ENCODE data around the gene C19orf12. TPM values are rescaled to one million over a fixed set of nuclear protein-coding genes. Genes with fewer than 3 reads are reported as not detected.

The C19orf12 gene
- 10 to 100 TPM; 36.1 to 46.4 TPM for total RNA-seq

DNA sequence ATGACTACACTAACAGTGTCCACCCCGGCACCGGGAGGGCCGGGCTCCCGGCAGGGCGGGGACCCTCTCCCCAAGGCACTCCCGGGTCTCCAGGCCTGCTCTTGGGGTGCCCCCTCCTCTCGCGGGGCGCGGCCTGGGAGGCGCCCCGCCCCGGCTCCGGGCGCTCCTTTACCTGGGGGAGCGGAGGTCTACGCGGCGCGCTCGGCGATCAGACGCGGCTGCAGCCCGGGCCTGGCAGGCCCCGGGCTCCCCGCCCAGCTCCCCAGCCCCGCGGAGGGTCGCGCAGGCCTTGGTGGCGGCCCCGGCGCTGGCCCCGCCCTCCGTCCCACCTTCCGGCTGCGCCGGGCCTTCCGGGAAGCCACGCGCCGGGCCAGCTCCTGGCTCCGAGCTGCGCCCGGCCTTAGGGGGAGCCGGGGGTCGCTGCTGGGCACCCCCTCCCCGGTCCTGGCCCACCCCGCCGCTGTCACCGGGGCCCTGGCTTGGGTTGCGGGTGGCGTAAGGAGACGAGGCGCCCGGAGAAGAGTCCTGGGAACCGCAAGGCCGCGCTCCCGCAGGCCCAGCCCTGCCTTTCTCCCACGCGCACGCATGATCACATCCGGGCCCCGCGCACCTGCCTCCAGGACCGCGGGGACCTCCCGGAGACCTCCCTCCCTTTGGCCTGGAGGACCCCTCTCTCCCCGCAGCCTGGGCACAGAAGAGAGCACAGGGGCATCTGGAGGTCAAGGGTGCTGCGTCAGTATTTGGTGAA lies at the start of gene C19orf12:
Gene C19orf12 (minus strand): TSS at position 309 of the 748 bp plus-strand sequence. CDS start 6,848 bp downstream, outside the sequence.
- H3K27ac ChIP-seq: peak within 1 kb of the TSS; percentile 90 to 95
- H3K36me3 ChIP-seq: no peaks in the 10 kb centered on the region
- H3K9me3 ChIP-seq: no peaks in the 10 kb centered on the region
- H3K27me3 ChIP-seq (replicated peaks; ENCODE audit: insufficient read depth): no peaks in the 10 kb centered on the region
- peak within 1 kb of the TSS; percentile 100 for H3K4me3 ChIP-seq
- H3K4me1 ChIP-seq (ENCODE audit: control insufficient read depth in 1 of 2, low read depth in 2 of 2): peaks cover 20 to 39% of the 10 kb centered on the region in 2 donors
- DNase-seq (ENCODE audit: low spot score): no peak
- TF ChIP-seq CTCF (IDR thresholded peaks at IDR 0.05): no peak
- ATAC-seq (ENCODE audit: insufficient number of reproducible peaks, low FRiP score, low read depth): peak; percentile 57

DNA sequence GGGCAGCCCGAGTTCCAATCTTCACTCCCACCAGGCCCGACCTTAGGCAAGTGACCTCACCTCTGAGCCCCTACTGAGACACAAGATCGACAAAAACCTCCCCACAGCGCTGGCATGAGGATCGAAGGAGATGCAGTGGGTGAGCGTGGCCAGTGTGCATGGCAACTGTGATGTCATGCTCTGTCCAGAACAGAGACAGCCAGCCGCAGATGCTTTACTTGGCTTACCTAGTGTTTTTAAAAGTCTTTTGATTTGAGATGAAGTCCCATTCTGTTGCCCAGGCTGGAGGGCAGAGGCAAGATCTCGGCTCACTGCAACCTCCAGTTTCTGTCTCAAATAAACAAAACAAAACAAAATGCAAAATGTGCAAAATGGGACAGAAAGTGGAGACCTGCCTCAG lies 49.3 kb upstream of the C19orf12 start:
- no peak for DNase-seq (ENCODE audit: low spot score)
- ATAC-seq (ENCODE audit: insufficient number of reproducible peaks, low FRiP score, low read depth): no peak

GRCh38 chr19:29763196-29763595 lies 48.1 kb upstream of the C19orf12 start:
- H3K4me3 ChIP-seq: no peak overlapping the region
- ATAC-seq (ENCODE audit: insufficient number of reproducible peaks, low FRiP score, low read depth) (no peak), DNase-seq (ENCODE audit: low spot score) (no peak)
- no peaks in the 10 kb centered on the region for H3K27me3 ChIP-seq (replicated peaks; ENCODE audit: insufficient read depth)
- H3K36me3 ChIP-seq: no peaks in the 10 kb centered on the region
- H3K9me3 ChIP-seq: no peaks in the 10 kb centered on the region
- no peaks in the 10 kb centered on the region for H3K4me1 ChIP-seq (ENCODE audit: control insufficient read depth in 1 of 2, low read depth in 2 of 2)
- TF ChIP-seq CTCF (IDR thresholded peaks at IDR 0.05): no peak
- H3K27ac ChIP-seq: no peak overlapping the region

More for the DNA sequence above, 49.3 kb upstream of the C19orf12 start:
- Histone ChIP-seq H3K27me3 (replicated peaks; ENCODE audit: insufficient read depth) (no peaks in the 10 kb centered on the region), H3K4me1 (ENCODE audit: control insufficient read depth in 1 of 2, low read depth in 2 of 2) (no peaks in the 10 kb centered on the region), H3K9me3 (no peaks in the 10 kb centered on the region), H3K4me3 (no peak overlapping the region), H3K27ac (no peak overlapping the region), H3K36me3 (no peaks in the 10 kb centered on the region)
- no peak for TF ChIP-seq CTCF (IDR thresholded peaks at IDR 0.05)

DNA sequence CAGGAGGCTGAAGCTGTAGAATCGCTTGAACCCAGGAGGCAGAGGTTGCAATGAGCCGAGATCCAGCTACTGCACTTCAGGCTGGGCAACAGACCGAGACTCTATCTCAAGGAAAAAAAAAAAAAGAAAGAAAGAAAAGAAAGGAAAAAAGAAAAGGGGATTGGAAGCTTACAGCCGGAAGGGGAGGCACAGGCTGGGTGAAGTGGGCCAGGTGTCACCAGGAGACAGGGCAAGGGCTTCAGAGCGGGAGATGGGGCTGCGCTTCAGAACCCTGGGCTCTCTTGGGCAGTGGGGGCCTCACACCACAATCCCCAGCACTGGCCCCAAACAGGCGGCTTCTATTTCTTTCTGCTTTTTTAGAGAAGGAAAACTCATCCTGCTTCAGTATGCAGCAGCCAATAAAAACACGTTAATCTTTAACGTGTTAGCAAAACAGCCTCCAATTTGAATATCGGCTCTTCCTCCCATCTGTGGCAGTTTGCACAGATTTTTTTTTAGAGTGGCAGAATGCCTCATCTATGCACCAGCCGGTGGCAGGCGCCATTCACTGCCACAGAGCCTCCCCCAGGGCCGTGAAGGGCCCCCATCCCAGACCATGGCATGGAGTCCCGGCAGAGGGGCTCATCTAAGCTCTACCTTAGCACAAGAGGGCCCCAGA lies 46.6 kb upstream of the C19orf12 start:
- Histone ChIP-seq H3K27ac (no peak overlapping the region), H3K9me3 (no peaks in the 10 kb centered on the region), H3K27me3 (replicated peaks; ENCODE audit: insufficient read depth) (no peaks in the 10 kb centered on the region), H3K36me3 (no peaks in the 10 kb centered on the region), H3K4me3 (no peak overlapping the region), H3K4me1 (ENCODE audit: control insufficient read depth in 1 of 2, low read depth in 2 of 2) (no peaks in the 10 kb centered on the region)
- TF ChIP-seq CTCF (IDR thresholded peaks at IDR 0.05): no peak
- ATAC-seq (ENCODE audit: insufficient number of reproducible peaks, low FRiP score, low read depth) (no peak), DNase-seq (ENCODE audit: low spot score) (no peak)

- Histone ChIP-seq H3K4me3 (no peak overlapping the region), H3K9me3 (no peaks in the 10 kb centered on the region), H3K4me1 (ENCODE audit: control insufficient read depth in 1 of 2, low read depth in 2 of 2) (no peaks in the 10 kb centered on the region), H3K27me3 (replicated peaks; ENCODE audit: insufficient read depth) (no peaks in the 10 kb centered on the region), H3K27ac (no peak overlapping the region), H3K36me3 (no peaks in the 10 kb centered on the region)
- no peak for DNase-seq (ENCODE audit: low spot score)
- ATAC-seq (ENCODE audit: insufficient number of reproducible peaks, low FRiP score, low read depth): no peak
- no peak for TF ChIP-seq CTCF (IDR thresholded peaks at IDR 0.05)
Measured at GRCh38 chr19:29760752-29761502, 45.9 kb upstream of the C19orf12 start.
